Progenitor cell of endocrine pancreas (in vitro differentiated cells): ENCODE data around the gene TXNRD1. TPM values are rescaled to one million over a fixed set of nuclear protein-coding genes. Genes with fewer than 3 reads are reported as not detected.

Source experiments
- DNase-seq: peaks from one replicate; pipeline ENCODE4 v3.0.0; 2021; ENCODE audit warnings: low spot score; ENCODE audit not compliant: unreplicated experiment
- H3K27ac Mint-ChIP-seq: 2 replicates; pipeline ENCODE4 v1.8.0; 2021; ENCODE audit warnings: mild to moderate bottlenecking, moderate library complexity, mixed read lengths
- H3K27me3 Mint-ChIP-seq: 2 replicates; pipeline ENCODE4 v1.8.0; 2021; ENCODE audit warnings: mixed read lengths
- H3K36me3 Mint-ChIP-seq: 2 replicates; pipeline ENCODE4 v1.8.0; 2022; ENCODE audit warnings: mixed read lengths; ENCODE audit not compliant: insufficient read depth
- H3K4me1 Mint-ChIP-seq: 2 replicates; pipeline ENCODE4 v1.8.0; 2021; ENCODE audit warnings: low read depth, mixed read lengths
- H3K4me3 Mint-ChIP-seq: 2 replicates; pipeline ENCODE4 v1.8.0; 2021; ENCODE audit warnings: low read depth, mild to moderate bottlenecking, moderate library complexity, mixed read lengths
- H3K9me3 Mint-ChIP-seq: 2 replicates; pipeline ENCODE4 v1.8.0; 2021; ENCODE audit warnings: low read depth, mixed read lengths
- total RNA-seq: library from RNA; stranded (reverse); gene quantifications from 2 replicates; pipeline ENCODE4 v1.2.1, GENCODE V29; 2021
- TF ChIP-seq, protein P1 (sequence below): fragments of 200-600 bp; sonication (generic); IDR thresholded peaks from one replicate; pipeline ENCODE4 v1.5.0; 2021; ENCODE audit warnings: antibody characterized with exemption, mild to moderate bottlenecking; ENCODE audit not compliant: unreplicated experiment

TXNRD1 gene
- total RNA-seq, 1 donor from 2014 or later, result 116 TPM

DNA sequence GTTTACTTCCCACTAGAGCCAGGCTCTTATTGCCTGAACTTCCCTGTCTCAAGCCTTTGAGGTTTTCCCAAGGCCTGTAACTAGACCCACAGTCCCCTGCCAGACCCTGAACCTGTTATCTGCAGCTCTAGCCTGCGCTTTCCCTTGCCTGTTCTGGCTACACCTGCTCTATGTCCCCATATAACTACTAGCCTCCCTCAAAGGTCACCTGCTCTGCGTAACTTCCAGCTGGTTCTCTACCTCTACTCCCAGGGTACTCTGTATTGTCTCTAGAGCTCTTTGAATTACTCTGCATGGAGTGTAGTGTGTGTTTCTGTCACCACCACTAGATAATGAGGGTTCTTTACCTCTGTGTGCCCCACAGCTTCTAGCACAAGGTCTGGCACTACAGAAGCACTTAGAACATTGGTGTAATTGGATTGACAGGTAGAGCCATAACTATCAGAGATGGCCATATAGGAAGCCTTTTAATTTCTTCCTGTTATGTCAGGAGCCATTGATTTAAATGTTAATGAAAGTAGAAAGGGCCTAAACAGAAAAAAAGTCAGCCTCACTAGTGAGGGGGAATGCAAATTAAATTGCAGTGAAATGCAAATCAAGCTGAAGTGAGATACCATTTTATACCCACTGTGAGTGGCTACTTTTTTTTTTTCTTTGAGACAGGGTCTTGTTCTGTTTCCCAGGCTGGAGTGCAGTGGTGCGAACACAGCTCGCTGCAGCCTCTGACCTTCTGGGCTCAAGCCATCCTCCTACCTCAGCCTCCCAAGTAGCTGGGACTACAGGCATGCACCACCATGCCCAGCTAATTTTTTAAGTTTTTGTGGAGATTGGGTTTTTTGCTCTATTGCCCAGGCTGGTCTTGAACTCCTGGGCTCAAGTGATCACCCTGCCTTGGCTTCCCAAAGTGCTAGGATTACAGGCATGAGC, 135.7 kb downstream of the TXNRD1 start:
- no peak overlapping the region for H3K27ac Mint-ChIP-seq
- no peaks in the 10 kb centered on the region for H3K4me1 Mint-ChIP-seq
- TF ChIP-seq, protein P1, sequence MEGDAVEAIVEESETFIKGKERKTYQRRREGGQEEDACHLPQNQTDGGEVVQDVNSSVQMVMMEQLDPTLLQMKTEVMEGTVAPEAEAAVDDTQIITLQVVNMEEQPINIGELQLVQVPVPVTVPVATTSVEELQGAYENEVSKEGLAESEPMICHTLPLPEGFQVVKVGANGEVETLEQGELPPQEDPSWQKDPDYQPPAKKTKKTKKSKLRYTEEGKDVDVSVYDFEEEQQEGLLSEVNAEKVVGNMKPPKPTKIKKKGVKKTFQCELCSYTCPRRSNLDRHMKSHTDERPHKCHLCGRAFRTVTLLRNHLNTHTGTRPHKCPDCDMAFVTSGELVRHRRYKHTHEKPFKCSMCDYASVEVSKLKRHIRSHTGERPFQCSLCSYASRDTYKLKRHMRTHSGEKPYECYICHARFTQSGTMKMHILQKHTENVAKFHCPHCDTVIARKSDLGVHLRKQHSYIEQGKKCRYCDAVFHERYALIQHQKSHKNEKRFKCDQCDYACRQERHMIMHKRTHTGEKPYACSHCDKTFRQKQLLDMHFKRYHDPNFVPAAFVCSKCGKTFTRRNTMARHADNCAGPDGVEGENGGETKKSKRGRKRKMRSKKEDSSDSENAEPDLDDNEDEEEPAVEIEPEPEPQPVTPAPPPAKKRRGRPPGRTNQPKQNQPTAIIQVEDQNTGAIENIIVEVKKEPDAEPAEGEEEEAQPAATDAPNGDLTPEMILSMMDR, result no peak

GRCh38 chr12:104352106-104352713, 136.6 kb downstream of the TXNRD1 start:
- no peaks in the 10 kb centered on the region for H3K9me3 Mint-ChIP-seq
- no peak overlapping the region for H3K4me3 Mint-ChIP-seq
- peaks cover 9% of the 10 kb centered on the region for H3K36me3 Mint-ChIP-seq
- DNase-seq, result no peak
- no peaks in the 10 kb centered on the region for H3K4me1 Mint-ChIP-seq
- H3K27ac Mint-ChIP-seq, result no peak overlapping the region
- H3K27me3 Mint-ChIP-seq, result no peaks in the 10 kb centered on the region
- TF ChIP-seq, protein P1, result no peak

More for the DNA sequence above, 135.7 kb downstream of the TXNRD1 start:
- peaks cover 10% of the 10 kb centered on the region for H3K36me3 Mint-ChIP-seq
- no peaks in the 10 kb centered on the region for H3K9me3 Mint-ChIP-seq
- H3K27me3 Mint-ChIP-seq, result no peaks in the 10 kb centered on the region
- DNase-seq, result no peak
- H3K4me3 Mint-ChIP-seq, result no peak overlapping the region

DNA sequence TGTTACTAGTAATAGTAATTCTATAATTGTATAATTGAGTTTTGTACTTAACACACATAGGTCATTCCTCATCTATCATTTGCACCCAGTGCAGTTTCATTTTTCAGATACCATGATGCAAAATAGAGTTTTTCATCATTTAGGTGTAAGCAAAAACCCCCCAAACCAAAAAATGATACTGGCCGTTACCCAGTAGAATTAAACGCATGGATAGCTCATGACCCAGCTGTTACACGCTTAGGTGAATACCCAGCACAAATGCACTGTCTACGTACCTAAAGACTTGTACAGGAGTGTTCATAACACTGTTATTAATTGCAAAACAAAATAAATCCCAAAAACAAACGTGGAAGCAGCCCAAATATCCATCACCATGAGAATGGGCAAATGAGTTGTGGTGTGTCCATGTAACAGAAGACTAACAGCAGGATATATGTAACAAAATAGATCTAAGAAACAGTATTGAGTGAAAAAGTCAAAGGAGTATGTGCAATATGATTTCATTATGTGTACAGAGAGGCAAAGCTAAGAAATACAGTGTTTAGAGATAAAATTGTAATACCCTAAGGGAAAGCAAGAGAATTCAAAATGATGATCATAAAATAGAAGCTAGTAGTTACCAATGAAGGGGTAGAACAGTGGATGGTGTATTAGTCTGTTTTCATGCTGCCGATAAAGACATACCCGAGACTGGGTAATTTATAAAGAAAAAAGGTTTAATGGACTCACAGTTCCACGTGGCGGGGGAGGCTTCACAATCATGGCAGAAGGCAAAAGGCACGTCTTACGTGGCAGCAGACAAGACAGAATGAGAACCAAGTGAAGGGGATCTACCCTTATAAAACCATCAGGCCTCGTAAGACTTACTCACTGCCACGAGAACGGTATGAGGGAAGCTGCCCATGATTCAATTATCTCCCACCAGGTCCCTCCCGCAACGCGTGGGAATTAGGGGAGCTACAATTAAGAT, 137.7 kb downstream of the TXNRD1 start:
- no peaks in the 10 kb centered on the region for H3K4me1 Mint-ChIP-seq
- no peaks in the 10 kb centered on the region for H3K9me3 Mint-ChIP-seq
- DNase-seq, result no peak
- no peak overlapping the region for H3K27ac Mint-ChIP-seq
- H3K27me3 Mint-ChIP-seq, result no peaks in the 10 kb centered on the region
- TF ChIP-seq, protein P1, result no peak
- H3K4me3 Mint-ChIP-seq, result no peak overlapping the region
- peaks cover 7% of the 10 kb centered on the region for H3K36me3 Mint-ChIP-seq

DNA sequence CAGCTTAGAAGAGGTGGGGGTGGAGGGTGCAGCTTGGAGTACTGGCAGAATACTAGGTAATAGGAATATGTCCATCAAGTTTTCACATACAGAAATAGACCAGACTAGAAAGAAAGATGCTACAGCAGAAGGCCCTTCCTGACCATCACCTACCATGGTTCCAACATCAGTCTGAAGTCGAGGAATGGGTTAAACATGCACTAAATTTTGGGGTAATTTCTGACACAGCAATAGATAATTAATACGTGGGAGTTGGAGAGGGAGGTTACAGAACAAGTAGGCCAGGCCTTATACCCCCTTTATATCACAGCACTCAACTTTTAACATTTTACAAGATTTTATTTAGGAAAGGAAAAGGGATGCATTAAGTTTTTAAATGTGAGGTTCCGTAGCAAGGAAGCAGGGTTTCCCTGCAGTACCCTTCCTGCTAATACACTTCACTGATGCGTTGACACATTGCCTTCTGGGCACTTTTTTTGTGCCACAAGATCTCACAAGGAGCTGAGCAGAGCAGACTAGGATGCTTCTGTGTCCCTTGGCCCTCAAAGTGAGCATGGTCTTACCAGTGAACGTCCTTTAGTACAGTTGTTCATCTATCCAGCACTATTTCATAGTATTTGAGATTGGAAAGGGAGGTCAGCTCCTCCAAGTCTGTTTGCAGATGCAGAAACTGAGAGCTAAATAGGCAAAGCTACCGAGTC, 138.7 kb downstream of the TXNRD1 start:
- Mint-ChIP-seq H3K27ac (no peak overlapping the region), H3K4me3 (no peak overlapping the region), H3K4me1 (no peaks in the 10 kb centered on the region), H3K27me3 (no peaks in the 10 kb centered on the region), H3K36me3 (peaks cover 4% of the 10 kb centered on the region), H3K9me3 (no peaks in the 10 kb centered on the region)
- DNase-seq, result no peak
- TF ChIP-seq, protein P1, result no peak
